Neural cell (in vitro differentiated cells): Measurements from ENCODE around the gene ISCU. TPM values are rescaled to one million over a fixed set of nuclear protein-coding genes. Genes with fewer than 3 reads are reported as not detected.

Source experiments
- H2AFZ ChIP-seq: fragments of 200-600, 300-800 bp; sonication (generic), shearing (Covaris generic); 2 replicates; pipeline ENCODE4 v1.6.0; 2014; ENCODE audit warnings: low read depth, mild to moderate bottlenecking, antibody characterized with exemption, low read length, moderate library complexity
- H3F3A ChIP-seq: fragments of 200-600 bp; shearing (Covaris generic); 2 replicates; pipeline ENCODE4 v1.6.1; 2016; ENCODE audit warnings: mild to moderate bottlenecking, moderate library complexity, mixed read lengths, antibody characterized with exemption, low read length; ENCODE audit not compliant: insufficient read depth, poor library complexity, severe bottlenecking
- H3K27ac ChIP-seq: fragments of 200-600, 300-800 bp; sonication (generic), shearing (Covaris generic); 2 replicates; pipeline ENCODE4 v1.5.1; 2014; ENCODE audit warnings: mild to moderate bottlenecking, low read length, moderate library complexity
- H3K27me3 ChIP-seq: fragments of 300-800, 200-600 bp; sonication (generic), shearing (Covaris generic); 2 replicates; pipeline ENCODE4 v1.6.0; 2014; ENCODE audit warnings: mild to moderate bottlenecking, low read depth, low read length, moderate library complexity; ENCODE audit not compliant: insufficient read depth
- H3K36me3 ChIP-seq: fragments of 300-800, 200-600 bp; sonication (generic), shearing (Covaris generic); 2 replicates; pipeline ENCODE4 v1.5.1; 2014; ENCODE audit warnings: mild to moderate bottlenecking, antibody characterized with exemption, low read length, moderate library complexity; ENCODE audit not compliant: insufficient read depth
- H3K4me2 ChIP-seq: fragments of 300-800, 200-600 bp; sonication (generic), shearing (Covaris generic); 2 replicates; pipeline ENCODE4 v1.6.0; 2014; ENCODE audit warnings: mild to moderate bottlenecking, low read length
- H3K4me3 ChIP-seq: fragments of 300-800, 200-600 bp; sonication (generic), shearing (Covaris generic); 2 replicates; pipeline ENCODE4 v1.5.1; 2014; ENCODE audit warnings: mild to moderate bottlenecking, low read length, moderate library complexity
- H3K79me2 ChIP-seq: fragments of 200-600 bp; shearing (Covaris generic); replicated peaks from 2 replicates; pipeline ENCODE4 v1.6.0; 2014; ENCODE audit warnings: mild to moderate bottlenecking, low read length, moderate library complexity; ENCODE audit not compliant: insufficient read depth
- H3K9ac ChIP-seq: fragments of 300-800, 200-600 bp; sonication (generic), shearing (Covaris generic); 2 replicates; pipeline ENCODE4 v1.6.1; 2016; ENCODE audit warnings: mild to moderate bottlenecking, low read length, mixed read lengths
- H3K9me2 ChIP-seq: fragments of 200-600 bp; shearing (Covaris generic); 2 replicates; pipeline ENCODE4 v1.6.1; 2016; ENCODE audit warnings: mild to moderate bottlenecking, low read length, mixed read lengths; ENCODE audit not compliant: insufficient read depth
- H3K9me3 ChIP-seq: fragments of 200-600, 300-800 bp; sonication (generic), shearing (Covaris generic); 2 replicates; pipeline ENCODE4 v1.6.1; 2016; ENCODE audit warnings: mild to moderate bottlenecking, mixed run types, low read length, moderate library complexity, mixed read lengths
- H4K20me1 ChIP-seq: fragments of 200-600 bp; shearing (Covaris generic); 2 replicates; pipeline ENCODE4 v1.6.1; 2016; ENCODE audit warnings: mild to moderate bottlenecking, mixed run types; ENCODE audit not compliant: insufficient read depth
- EP300 ChIP-seq: fragments of 450-650 bp; conservative IDR thresholded peaks from 2 replicates; pipeline ENCODE4 v1.6.1; 2014; ENCODE audit warnings: antibody characterized with exemption, mild to moderate bottlenecking, moderate library complexity; ENCODE audit not compliant: poor library complexity, severe bottlenecking
- EZH2 ChIP-seq: fragments of 200-600, 300-800 bp; shearing (Covaris generic), sonication (generic); IDR thresholded peaks from 2 replicates; pipeline ENCODE4 v1.6.1; 2014; ENCODE audit warnings: antibody characterized with exemption, low read length, borderline replicate concordance, mild to moderate bottlenecking; ENCODE audit not compliant: insufficient read depth, poor library complexity, severe bottlenecking
- MXI1 ChIP-seq: fragments of 450-650 bp; conservative IDR thresholded peaks from 2 replicates; pipeline ENCODE4 v1.6.1; 2014; ENCODE audit warnings: antibody characterized with exemption, mild to moderate bottlenecking; ENCODE audit not compliant: poor library complexity, severe bottlenecking
- POLR2AphosphoS5 ChIP-seq: IDR thresholded peaks from 2 replicates; pipeline ENCODE4 v1.6.1; 2012
- RAD21 ChIP-seq: fragments of 450-650 bp; conservative IDR thresholded peaks from 2 replicates; pipeline ENCODE4 v1.6.1; 2014; ENCODE audit warnings: antibody characterized with exemption, mild to moderate bottlenecking, moderate library complexity
- SMC3 ChIP-seq: fragments of 450-650 bp; conservative IDR thresholded peaks from 2 replicates; pipeline ENCODE4 v1.6.1; 2014; ENCODE audit warnings: antibody characterized with exemption, mild to moderate bottlenecking, moderate library complexity; ENCODE audit not compliant: poor library complexity
- TAF1 ChIP-seq: IDR thresholded peaks from 2 replicates; pipeline ENCODE4 v1.6.1; 2012; ENCODE audit warnings: low read depth
- polyA plus RNA-seq: library from polyadenylated mRNA; depleted of rRNA; stranded (reverse); fragments of >200 nt; gene quantifications from 2 replicates; pipeline ENCODE4 v1.2.3, GENCODE V29; 2014
- TF ChIP-seq, protein P1 (sequence below): fragments of 450-650 bp; IDR thresholded peaks from 2 replicates; pipeline ENCODE4 v1.5.1; 2014; ENCODE audit warnings: antibody characterized with exemption, mild to moderate bottlenecking, moderate library complexity; ENCODE audit not compliant: poor library complexity, severe bottlenecking
- TF ChIP-seq, protein P2 (sequence below): IDR thresholded peaks from 2 replicates; pipeline ENCODE4 v1.6.1; 2012; ENCODE audit warnings: borderline replicate concordance

ISCU gene
- polyA plus RNA-seq, 1 donor from 2014 or later = 164 TPM

DNA sequence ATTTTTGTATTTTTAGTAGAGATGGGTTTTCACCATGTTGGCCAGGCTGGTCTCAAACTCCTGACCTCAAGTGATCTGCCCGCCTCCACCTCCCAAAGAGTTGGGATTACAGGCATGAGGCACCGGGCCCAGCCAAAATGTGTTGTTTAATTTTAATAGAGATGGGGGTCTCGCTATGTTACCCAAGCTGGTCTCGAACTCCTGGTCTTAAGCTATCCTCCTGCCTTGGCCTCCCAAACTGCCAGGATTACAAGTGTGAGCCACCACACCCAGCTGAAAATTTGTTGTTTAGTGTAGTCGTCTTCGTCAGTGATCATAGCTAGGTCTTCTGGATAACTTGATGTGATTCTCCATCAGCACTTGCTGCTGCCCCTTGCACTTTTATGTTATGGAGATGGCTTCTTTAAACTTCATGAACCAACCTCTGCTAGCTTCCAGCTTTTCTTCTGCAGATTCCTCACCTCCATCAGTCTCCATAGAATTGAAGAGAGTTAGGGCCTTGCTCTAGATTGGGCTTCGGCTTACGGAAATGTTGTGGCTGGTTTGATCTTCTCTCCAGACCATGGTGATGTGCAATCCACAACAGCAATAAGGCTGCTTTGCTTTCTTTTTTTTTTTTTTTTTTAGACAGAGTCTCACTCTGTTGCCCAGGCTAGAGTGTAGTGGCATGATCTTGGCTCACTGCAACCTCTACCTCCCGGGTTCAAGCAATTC is 13.0 kb downstream of the ISCU start:
- no peaks in the 10 kb centered on the region for H3K9me3 ChIP-seq
- H3K9me2 ChIP-seq = no peaks in the 10 kb centered on the region
- no peak overlapping the region for H3K9ac ChIP-seq
- no peak overlapping the region for H3K4me2 ChIP-seq
- H4K20me1 ChIP-seq = no peaks in the 10 kb centered on the region
- no peak overlapping the region for H3K27ac ChIP-seq
- H3K36me3 ChIP-seq = no peaks in the 10 kb centered on the region
- H3F3A ChIP-seq = no peaks in the 10 kb centered on the region
- H3K27me3 ChIP-seq = no peaks in the 10 kb centered on the region
- TF ChIP-seq POLR2AphosphoS5 (no peak), MXI1 (no peak), EP300 (no peak), RAD21 (no peak), EZH2 (no peak), TAF1 (no peak), SMC3 (no peak)
- TF ChIP-seq, protein P1, sequence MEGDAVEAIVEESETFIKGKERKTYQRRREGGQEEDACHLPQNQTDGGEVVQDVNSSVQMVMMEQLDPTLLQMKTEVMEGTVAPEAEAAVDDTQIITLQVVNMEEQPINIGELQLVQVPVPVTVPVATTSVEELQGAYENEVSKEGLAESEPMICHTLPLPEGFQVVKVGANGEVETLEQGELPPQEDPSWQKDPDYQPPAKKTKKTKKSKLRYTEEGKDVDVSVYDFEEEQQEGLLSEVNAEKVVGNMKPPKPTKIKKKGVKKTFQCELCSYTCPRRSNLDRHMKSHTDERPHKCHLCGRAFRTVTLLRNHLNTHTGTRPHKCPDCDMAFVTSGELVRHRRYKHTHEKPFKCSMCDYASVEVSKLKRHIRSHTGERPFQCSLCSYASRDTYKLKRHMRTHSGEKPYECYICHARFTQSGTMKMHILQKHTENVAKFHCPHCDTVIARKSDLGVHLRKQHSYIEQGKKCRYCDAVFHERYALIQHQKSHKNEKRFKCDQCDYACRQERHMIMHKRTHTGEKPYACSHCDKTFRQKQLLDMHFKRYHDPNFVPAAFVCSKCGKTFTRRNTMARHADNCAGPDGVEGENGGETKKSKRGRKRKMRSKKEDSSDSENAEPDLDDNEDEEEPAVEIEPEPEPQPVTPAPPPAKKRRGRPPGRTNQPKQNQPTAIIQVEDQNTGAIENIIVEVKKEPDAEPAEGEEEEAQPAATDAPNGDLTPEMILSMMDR = no peak
- TF ChIP-seq, protein P2, sequence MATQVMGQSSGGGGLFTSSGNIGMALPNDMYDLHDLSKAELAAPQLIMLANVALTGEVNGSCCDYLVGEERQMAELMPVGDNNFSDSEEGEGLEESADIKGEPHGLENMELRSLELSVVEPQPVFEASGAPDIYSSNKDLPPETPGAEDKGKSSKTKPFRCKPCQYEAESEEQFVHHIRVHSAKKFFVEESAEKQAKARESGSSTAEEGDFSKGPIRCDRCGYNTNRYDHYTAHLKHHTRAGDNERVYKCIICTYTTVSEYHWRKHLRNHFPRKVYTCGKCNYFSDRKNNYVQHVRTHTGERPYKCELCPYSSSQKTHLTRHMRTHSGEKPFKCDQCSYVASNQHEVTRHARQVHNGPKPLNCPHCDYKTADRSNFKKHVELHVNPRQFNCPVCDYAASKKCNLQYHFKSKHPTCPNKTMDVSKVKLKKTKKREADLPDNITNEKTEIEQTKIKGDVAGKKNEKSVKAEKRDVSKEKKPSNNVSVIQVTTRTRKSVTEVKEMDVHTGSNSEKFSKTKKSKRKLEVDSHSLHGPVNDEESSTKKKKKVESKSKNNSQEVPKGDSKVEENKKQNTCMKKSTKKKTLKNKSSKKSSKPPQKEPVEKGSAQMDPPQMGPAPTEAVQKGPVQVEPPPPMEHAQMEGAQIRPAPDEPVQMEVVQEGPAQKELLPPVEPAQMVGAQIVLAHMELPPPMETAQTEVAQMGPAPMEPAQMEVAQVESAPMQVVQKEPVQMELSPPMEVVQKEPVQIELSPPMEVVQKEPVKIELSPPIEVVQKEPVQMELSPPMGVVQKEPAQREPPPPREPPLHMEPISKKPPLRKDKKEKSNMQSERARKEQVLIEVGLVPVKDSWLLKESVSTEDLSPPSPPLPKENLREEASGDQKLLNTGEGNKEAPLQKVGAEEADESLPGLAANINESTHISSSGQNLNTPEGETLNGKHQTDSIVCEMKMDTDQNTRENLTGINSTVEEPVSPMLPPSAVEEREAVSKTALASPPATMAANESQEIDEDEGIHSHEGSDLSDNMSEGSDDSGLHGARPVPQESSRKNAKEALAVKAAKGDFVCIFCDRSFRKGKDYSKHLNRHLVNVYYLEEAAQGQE = no peak
- H3K79me2 ChIP-seq = no peaks in the 10 kb centered on the region
- H2AFZ ChIP-seq = no peak overlapping the region
- H3K4me3 ChIP-seq = no peak overlapping the region

DNA sequence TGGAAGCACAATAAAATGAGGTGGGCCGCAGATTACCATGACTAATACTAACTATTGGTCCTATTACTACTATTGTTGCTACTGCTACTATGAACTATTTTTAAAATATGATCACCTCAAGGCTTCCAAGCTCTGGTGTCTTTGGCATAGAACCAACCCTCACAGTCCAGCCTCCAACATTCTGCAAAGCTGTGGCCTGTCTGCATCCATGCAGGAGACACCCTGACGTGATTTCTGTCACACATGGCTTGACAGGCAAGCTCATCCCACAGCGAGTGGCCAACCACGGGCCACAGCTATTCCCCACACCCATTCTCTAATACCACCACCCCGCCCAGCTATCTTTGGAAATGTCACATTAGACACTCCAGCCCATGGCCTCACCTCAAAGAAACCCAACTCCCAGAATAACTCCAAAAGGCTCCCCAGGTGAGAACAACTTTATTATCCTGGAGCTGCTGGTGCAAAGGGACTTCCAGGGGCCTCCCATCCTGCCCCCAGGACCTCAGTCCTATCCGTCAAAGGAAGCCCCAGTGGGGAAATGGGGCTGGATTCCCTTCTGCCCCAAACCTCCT is 14.4 kb downstream of the ISCU start:
- H3K27me3 ChIP-seq = no peaks in the 10 kb centered on the region
- H3K4me2 ChIP-seq = no peak overlapping the region

More for the DNA sequence above, 14.4 kb downstream of the ISCU start:
- Histone ChIP-seq H3K9me2 (no peaks in the 10 kb centered on the region), H2AFZ (no peak overlapping the region), H3K79me2 (no peaks in the 10 kb centered on the region), H3K9me3 (no peaks in the 10 kb centered on the region), H3K4me3 (no peak overlapping the region), H3K9ac (no peak overlapping the region), H3F3A (no peaks in the 10 kb centered on the region), H3K27ac (no peak overlapping the region), H4K20me1 (no peaks in the 10 kb centered on the region), H3K36me3 (no peaks in the 10 kb centered on the region)
- TF ChIP-seq, protein P1 = no peak
- no peak for TF ChIP-seq TAF1
- TF ChIP-seq POLR2AphosphoS5 = no peak
